ENCODE measurements around the gene BRI3BP. TPM values are rescaled to one million over a fixed set of nuclear protein-coding genes. Genes with fewer than 3 reads are reported as not detected.

Gene BRI3BP
- total and polyA plus RNA-seq, 9 of the 15 experiments (the other 6 are each of a cell fraction or from before 2014, with no cell fraction given) = 12.3 to 25.0 (median 16.6) TPM

- Histone ChIP-seq H3K4me1 (replicated peaks in 1 of 2; ENCODE audit: control insufficient read depth in 2 of 2, insufficient read depth in 2 of 2, low read length in 2 of 2) (no peaks in the 10 kb centered on the region; a peak in 1 of 5 replicates), H3K4me2 (ENCODE audit: insufficient read depth, low read length) (no peak overlapping the region), H3K36me3 (ENCODE audit: control insufficient read depth, insufficient read depth, low read length) (peaks cover 16% of the 10 kb centered on the region; the same call in 2 of the 3 replicates), H3K79me2 (ENCODE audit: control insufficient read depth, insufficient read depth, low read length) (no peaks in the 10 kb centered on the region), H3K4me3 (no peak overlapping the region), H3K9me1 (ENCODE audit: control insufficient read depth, insufficient read depth, low read length) (no peaks in the 10 kb centered on the region), H3K9me3 (replicated peaks; ENCODE audit: control insufficient read depth, insufficient read depth, low read depth, low read length) (no peaks in the 10 kb centered on the region), H3K27ac (ENCODE audit: extremely low read depth, low read depth, low read length) (no peak overlapping the region), H3K9ac (ENCODE audit: insufficient read depth in 1 of 2, low read depth in 2 of 2, low read length in 2 of 2) (peak overlapping the region in 1 of 2 experiments; percentile 64; a peak in 1 of 4 replicates), H2AFZ (ENCODE audit: low read depth, low read length) (no peak overlapping the region), H4K20me1 (replicated peaks; ENCODE audit: control insufficient read depth, insufficient read depth, low read length) (no peaks in the 10 kb centered on the region), H3K27me3 (ENCODE audit: control insufficient read depth in 2 of 2, insufficient read depth in 2 of 2, low read length in 2 of 2) (no peaks in the 10 kb centered on the region)
- in situ Hi-C loops (cut with MboI) = no loop called here
- TF ChIP-seq ZSCAN32 (CRISPR knock-in tag; IDR thresholded peaks at IDR 0.05) (no peak), KDM5B (IDR thresholded peaks at IDR 0.05; ENCODE audit: insufficient replicate concordance, low read depth, low read length) (no peak), KDM4B (IDR thresholded peaks at IDR 0.05; ENCODE audit: borderline replicate concordance in 2 of 2, low read depth in 1 of 2) (no peak), ZNF12 (CRISPR knock-in tag; IDR thresholded peaks at IDR 0.05) (no peak), CREB5 (CRISPR knock-in tag; IDR thresholded peaks at IDR 0.05) (no peak), THRAP3 (IDR thresholded peaks at IDR 0.05; ENCODE audit: borderline replicate concordance) (no peak), ZNF232 (CRISPR knock-in tag; IDR thresholded peaks at IDR 0.05) (no peak), ARID2 (IDR thresholded peaks at IDR 0.05) (no peak), ZNF274 (IDR thresholded peaks at IDR 0.05; ENCODE audit: borderline replicate concordance, low read depth, low read length) (no peak), ETV6 (IDR thresholded peaks at IDR 0.05; ENCODE audit: borderline replicate concordance in 1 of 2, low read depth in 2 of 2, low read length in 1 of 2) (no peak), ETV6 (CRISPR knock-in tag; IDR thresholded peaks at IDR 0.05; ENCODE audit: borderline replicate concordance) (no peak), ZNF785 (CRISPR knock-in tag; IDR thresholded peaks at IDR 0.05) (no peak), ZBTB49 (CRISPR knock-in tag; IDR thresholded peaks at IDR 0.05; ENCODE audit: borderline replicate concordance) (no peak), ZBTB5 (IDR thresholded peaks at IDR 0.05) (no peak), SMARCE1 (IDR thresholded peaks at IDR 0.05) (no peak), CBX3 (IDR thresholded peaks at IDR 0.05; ENCODE audit: borderline replicate concordance in 1 of 2, low read length in 2 of 2) (no peak)
- BruUV-seq (replicated peaks) = no TSS peak
- FAIRE-seq = no peak
- ATAC-seq = peak; percentile 17; the same call in 2 of the 3 replicates
- CTCF ChIA-PET (ENCODE audit: low intra/inter-chr PET ratio) = no interaction called here
- intact Hi-C loops (cut with micrococcal nuclease) = no loop called here
- DNase-seq (ENCODE audit: extremely low read depth in 1 of 4, low spot score in 3 of 4) = no peak
- POLR2A ChIA-PET = interaction anchor here (1.2 kb wide), 2 partner anchors 9 to 165 kb away, joined by 4 to 5 read pairs; partner anchors contain the start of gene UBC
- 65% methylated on average over 10 of the region's 10 CpGs for WGBS (ENCODE audit: insufficient coverage, low coverage, missing lambda C conversion rate)
Measured at GRCh38 chr12:125079084-125079483, 85.6 kb downstream of the BRI3BP start.
